Glutamatergic neuron (in vitro differentiated cells): Measurements from ENCODE around the gene UNC5CL. TPM values are rescaled to one million over a fixed set of nuclear protein-coding genes. Genes with fewer than 3 reads are reported as not detected.

Source experiments
- DNase-seq: peaks from one replicate; pipeline ENCODE4 v3.0.0; 2022
- H3K27ac Mint-ChIP-seq: one replicate; pipeline ENCODE4 v1.8.0; 2020; ENCODE audit warnings: mild to moderate bottlenecking, mixed read lengths, inconsistent platforms; ENCODE audit not compliant: unreplicated experiment
- H3K27me3 Mint-ChIP-seq: one replicate; pipeline ENCODE4 v1.8.0; 2020; ENCODE audit warnings: mild to moderate bottlenecking, moderate library complexity, mixed read lengths, inconsistent platforms; ENCODE audit not compliant: unreplicated experiment
- H3K36me3 Mint-ChIP-seq: one replicate; pipeline ENCODE4 v1.8.0; 2020; ENCODE audit warnings: mild to moderate bottlenecking, mixed read lengths, inconsistent platforms; ENCODE audit not compliant: unreplicated experiment
- H3K4me1 Mint-ChIP-seq: one replicate; pipeline ENCODE4 v1.8.0; 2020; ENCODE audit warnings: mild to moderate bottlenecking, low read depth, mixed read lengths, inconsistent platforms; ENCODE audit not compliant: unreplicated experiment
- H3K4me3 Mint-ChIP-seq: one replicate; pipeline ENCODE4 v1.8.0; 2020; ENCODE audit warnings: mild to moderate bottlenecking, mixed read lengths, inconsistent platforms; ENCODE audit not compliant: unreplicated experiment
- H3K9me3 Mint-ChIP-seq: one replicate; pipeline ENCODE4 v1.8.0; 2020; ENCODE audit warnings: mild to moderate bottlenecking, moderate library complexity, mixed read lengths, inconsistent platforms; ENCODE audit not compliant: unreplicated experiment
- total RNA-seq: library from RNA; stranded (reverse); fragmentation: NEBNext Ultra II Directional; extraction: Animal tissue kit (Norgen Biotek cat#: 25700); gene quantifications from one replicate; pipeline ENCODE4 v1.2.1, GENCODE V29; 2021; ENCODE audit not compliant: unreplicated experiment
- TF ChIP-seq, protein P1 (sequence below): fragments of 200-600 bp; sonication (generic); IDR thresholded peaks from one replicate; pipeline ENCODE4 v1.5.0; 2021; ENCODE audit not compliant: partially characterized antibody, unreplicated experiment

Gene UNC5CL
- total RNA-seq, 1 donor from 2014 or later: 1.0 TPM

DNA sequence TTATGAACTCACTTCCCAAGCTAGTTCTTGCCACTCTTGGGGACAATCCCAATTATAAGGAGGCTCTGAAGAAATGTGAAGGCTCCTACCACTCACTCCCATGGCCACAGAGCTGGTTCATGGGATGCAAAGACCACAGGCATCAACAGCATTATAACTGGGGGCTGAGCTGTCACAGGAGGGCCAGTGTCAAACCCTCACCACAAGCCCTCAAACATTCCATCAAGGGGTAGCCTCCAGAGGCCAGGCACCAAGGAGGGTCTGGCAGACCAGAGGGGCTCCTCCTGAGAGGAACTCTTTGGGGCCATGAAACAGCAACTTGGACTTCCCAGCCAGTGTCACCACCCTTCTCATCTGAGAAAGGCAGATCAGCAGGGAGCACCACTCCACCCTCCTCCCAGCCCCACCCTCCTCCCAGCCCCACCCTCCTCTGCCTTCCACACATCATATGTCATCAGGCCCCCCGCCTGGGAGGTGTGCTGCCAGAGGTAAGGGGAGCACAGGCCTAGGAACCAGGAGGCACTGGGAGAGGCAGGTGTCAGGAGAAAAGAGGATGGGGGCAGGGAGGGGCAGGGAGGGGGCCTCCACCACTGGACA is 2.0 kb upstream of the UNC5CL start:
- TF ChIP-seq, protein P1, sequence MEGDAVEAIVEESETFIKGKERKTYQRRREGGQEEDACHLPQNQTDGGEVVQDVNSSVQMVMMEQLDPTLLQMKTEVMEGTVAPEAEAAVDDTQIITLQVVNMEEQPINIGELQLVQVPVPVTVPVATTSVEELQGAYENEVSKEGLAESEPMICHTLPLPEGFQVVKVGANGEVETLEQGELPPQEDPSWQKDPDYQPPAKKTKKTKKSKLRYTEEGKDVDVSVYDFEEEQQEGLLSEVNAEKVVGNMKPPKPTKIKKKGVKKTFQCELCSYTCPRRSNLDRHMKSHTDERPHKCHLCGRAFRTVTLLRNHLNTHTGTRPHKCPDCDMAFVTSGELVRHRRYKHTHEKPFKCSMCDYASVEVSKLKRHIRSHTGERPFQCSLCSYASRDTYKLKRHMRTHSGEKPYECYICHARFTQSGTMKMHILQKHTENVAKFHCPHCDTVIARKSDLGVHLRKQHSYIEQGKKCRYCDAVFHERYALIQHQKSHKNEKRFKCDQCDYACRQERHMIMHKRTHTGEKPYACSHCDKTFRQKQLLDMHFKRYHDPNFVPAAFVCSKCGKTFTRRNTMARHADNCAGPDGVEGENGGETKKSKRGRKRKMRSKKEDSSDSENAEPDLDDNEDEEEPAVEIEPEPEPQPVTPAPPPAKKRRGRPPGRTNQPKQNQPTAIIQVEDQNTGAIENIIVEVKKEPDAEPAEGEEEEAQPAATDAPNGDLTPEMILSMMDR: no peak
- H3K4me3 Mint-ChIP-seq: no peak overlapping the region
- DNase-seq: no peak
- H3K27ac Mint-ChIP-seq: no peak overlapping the region
- peaks cover under 1% of the 10 kb centered on the region for H3K27me3 Mint-ChIP-seq
- H3K4me1 Mint-ChIP-seq: no peaks in the 10 kb centered on the region
- H3K36me3 Mint-ChIP-seq: no peaks in the 10 kb centered on the region
- no peaks in the 10 kb centered on the region for H3K9me3 Mint-ChIP-seq

DNA sequence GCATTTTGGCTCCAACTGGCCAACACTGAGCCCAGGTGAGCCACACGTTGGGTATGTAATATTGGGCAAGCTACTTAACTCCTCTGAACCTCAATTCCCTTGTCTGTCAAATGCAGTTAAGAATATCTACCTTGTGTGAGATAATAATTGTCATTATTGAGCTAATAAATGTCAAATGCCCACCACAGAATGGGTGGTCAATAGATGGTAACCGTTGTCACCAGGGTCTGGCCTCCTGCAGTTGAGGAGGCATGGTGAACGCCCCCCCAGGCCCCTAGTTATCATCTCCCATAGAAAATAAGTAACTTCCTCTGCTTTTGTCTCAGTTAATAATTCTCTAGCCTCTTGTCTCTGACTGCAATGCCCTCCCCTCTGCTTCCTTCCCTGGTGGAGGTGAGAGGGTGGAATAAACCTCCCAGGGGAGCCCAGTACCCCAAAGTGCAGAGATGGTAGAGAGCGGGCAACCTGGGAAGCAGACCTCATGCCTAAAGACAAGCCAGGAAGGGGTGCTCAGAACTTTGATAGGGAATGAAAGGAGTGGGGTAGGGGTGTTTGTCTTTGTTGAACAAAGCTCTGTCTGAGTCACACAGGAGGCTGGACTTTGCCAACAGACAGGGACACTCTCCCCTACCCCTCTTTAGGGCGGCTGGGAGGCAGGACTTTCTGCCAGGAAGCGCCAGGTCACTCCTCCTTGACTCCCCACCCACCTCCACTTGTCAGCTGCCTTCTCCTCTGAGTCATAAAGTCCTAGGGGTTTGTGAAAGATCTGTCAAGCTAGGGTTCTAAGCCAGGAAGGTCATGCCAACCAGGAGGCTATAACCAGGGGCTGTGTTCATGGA is 1.3 kb upstream of the UNC5CL start:
- Mint-ChIP-seq H3K4me3 (no peak overlapping the region), H3K27me3 (no peaks in the 10 kb centered on the region), H3K36me3 (no peaks in the 10 kb centered on the region), H3K27ac (no peak overlapping the region), H3K4me1 (no peaks in the 10 kb centered on the region), H3K9me3 (no peaks in the 10 kb centered on the region)
- TF ChIP-seq, protein P1: no peak
- no peak for DNase-seq

DNA sequence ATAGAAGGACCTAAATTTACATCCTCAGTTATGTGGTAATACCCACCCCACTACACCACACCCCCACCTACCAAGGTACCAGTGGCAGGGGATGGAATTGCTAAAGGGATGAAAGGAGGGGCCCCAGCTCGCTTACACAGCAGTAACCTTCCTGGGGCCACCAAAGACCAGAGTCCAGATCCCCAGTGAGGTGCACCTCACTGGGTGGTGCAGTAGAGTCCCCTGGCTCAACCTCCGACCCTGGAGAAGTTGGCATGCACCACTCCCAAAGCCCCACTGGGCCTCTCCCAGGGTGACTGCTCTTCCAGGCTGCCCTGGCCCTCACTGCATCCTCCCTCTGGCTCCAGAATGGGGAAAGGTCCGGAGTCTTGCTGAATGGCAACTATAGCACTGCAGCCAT is 816 bp downstream of the UNC5CL start:
- H3K36me3 Mint-ChIP-seq: no peaks in the 10 kb centered on the region
- no peak overlapping the region for H3K4me3 Mint-ChIP-seq
- H3K27me3 Mint-ChIP-seq: peaks cover under 1% of the 10 kb centered on the region
- H3K9me3 Mint-ChIP-seq: no peaks in the 10 kb centered on the region
- TF ChIP-seq, protein P1: no peak
- no peaks in the 10 kb centered on the region for H3K4me1 Mint-ChIP-seq
- H3K27ac Mint-ChIP-seq: no peak overlapping the region
- DNase-seq: no peak

DNA sequence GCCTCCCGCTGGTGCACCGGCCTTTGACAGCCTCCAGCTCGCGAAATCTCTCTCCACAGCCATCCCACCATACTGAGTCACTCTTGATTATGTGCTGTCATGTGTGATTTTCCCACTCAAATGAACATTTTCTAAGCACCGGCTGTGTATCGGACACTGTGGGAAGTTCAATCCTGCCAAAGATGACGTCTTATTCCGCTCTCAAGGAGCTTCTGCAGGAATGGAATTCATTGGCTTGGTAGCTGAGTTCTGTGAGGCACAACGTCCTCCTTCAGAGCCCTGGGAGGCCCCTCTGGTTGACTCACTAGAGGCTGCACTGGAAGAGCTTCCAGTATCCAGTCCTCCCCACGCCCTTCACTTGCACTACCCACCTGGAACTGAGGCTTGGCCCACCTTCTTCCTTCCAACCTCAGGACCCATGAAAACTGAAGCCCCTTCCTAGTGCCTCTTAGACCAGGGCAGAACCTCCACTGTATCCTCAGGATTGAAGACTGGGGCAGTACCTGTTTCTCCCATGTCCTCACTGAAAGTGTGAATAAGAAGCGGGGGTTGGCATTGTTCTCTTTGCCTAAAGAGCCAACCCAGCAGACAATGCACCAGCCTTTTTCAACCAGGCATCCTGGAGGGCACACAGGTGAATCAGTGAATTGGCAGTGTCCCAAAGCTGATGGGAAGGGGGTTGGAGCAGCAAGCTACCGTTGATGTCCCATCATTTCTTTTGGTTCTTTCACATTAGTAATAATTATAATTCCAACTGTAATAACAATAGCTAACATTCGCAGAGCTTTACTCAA is 1.7 kb downstream of the UNC5CL start:
- no peaks in the 10 kb centered on the region for H3K36me3 Mint-ChIP-seq
- TF ChIP-seq, protein P1: no peak
- peaks cover 2% of the 10 kb centered on the region for H3K27me3 Mint-ChIP-seq
- H3K4me3 Mint-ChIP-seq: no peak overlapping the region
- DNase-seq: no peak
- H3K9me3 Mint-ChIP-seq: no peaks in the 10 kb centered on the region
- no peaks in the 10 kb centered on the region for H3K4me1 Mint-ChIP-seq
- no peak overlapping the region for H3K27ac Mint-ChIP-seq
